Renal cortex interstitium (tissue), 11 donors: Measurements from ENCODE around the gene TAF5L. TPM values are rescaled to one million over a fixed set of nuclear protein-coding genes. Genes with fewer than 3 reads are reported as not detected.

Experiments
- DNase-seq, 11 donors: peaks; one replicate each; pipeline ENCODE4 v3.0.0-alpha.2; 2013; ENCODE audit warnings: low read depth in 9 of 11, low spot score in 4 of 11; ENCODE audit errors: extremely low read depth in 1 of 11
- polyA plus RNA-seq, 3 donors: library from polyadenylated mRNA; unstranded; fragments of 120-200 nt; gene quantifications; one replicate each; pipeline ENCODE4 v1.2.1, GENCODE V29; 2013; ENCODE audit not compliant: insufficient read length in 3 of 3

TAF5L gene
- polyA plus RNA-seq, 3 donors: 16.8 to 19.4 (median 19.0) TPM

DNA sequence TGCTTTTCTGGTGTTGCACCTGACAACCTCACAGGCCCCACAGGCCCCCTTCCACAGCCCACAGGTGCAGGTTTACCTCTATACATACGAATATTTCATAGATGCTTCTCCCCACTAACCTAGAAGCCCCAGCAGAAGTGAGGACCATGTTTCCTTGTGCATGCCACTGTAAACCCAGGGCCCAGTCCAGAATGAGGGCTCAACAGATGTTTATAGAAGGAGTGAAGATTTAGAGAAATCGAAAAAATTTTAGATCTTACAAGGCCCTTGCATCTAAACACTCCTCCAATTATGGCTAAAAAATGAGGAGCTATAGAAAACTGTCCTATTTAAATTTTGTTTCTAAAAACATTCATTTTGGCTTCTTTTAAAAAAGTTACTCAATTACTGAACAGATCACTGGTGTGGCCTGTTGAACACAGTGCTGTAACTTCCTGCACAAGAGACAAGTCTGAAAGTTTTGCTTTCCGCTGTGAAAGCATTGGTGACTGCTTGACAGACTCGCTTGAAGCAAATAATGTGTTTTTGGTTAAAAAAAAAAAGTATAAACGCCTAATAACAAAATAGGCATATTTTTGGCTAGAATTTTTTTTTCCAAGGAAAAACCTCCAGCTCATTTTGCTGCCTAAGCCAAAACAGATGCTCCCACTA, 68.6 kb downstream of the TAF5L start:
- no peak for DNase-seq

DNA sequence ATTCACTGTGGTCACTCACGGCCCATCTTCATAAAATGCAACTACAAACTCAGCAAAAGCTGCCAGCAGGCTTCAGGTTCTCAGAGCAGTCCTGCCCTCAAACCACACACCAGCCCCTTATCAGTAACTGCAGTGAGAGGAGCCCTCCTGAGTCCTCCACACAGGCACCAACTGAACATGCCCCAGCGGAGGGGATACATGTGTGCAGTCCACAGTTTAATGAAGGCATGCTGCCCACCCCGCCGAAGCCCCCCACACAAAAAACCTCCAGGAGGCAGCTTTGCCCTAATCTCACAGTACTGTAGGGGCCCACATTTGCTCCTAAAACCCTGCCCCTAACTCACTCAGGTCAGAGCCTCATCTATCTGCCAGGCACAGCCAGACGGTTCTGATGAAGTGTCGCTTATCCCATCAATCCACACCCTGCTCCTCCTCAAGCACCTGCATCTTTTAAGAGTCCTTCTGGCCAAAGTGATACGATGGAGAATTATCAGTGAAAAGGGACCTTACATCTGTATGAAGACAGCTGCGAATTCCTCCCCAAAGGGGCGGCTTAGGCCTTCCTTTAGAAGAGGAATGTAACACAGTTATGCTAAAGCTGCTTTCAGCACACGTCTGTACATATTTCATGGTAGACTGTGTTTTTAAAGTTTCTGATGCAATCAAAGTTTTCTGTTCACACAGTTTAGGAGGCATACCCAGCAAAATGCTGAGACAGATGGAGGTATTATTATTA, 70.9 kb downstream of the TAF5L start:
- no peak for DNase-seq

DNA sequence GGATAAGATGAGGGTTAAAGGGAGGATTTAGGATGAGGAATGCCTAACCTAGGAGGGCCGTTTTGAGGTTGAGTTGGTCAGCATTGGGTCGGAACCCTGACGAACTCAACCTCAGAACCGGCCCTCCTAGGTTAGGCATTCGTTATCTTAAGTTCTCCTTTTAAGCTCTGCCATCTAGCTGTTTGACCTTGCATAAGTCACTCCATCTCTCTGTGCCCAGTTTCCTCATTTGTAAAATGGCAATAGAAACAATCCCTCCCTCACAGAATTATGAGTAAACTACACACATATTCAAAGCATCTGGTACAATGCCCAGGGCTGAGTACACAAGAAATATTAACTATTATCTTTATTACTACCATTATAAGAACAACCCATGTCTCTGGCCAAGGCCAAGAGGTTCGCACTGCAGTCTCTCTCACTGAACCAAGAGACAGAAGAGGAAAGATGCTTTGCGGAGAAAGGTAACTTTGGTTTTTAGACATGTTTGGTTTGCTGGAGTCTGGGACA, 72.2 kb downstream of the TAF5L start:
- DNase-seq: no peak

GRCh38 chr1:229552732-229553131, 73.2 kb downstream of the TAF5L start:
- no peak for DNase-seq

GRCh38 chr1:229550812-229551567, 74.9 kb downstream of the TAF5L start:
- DNase-seq: no peak

DNA sequence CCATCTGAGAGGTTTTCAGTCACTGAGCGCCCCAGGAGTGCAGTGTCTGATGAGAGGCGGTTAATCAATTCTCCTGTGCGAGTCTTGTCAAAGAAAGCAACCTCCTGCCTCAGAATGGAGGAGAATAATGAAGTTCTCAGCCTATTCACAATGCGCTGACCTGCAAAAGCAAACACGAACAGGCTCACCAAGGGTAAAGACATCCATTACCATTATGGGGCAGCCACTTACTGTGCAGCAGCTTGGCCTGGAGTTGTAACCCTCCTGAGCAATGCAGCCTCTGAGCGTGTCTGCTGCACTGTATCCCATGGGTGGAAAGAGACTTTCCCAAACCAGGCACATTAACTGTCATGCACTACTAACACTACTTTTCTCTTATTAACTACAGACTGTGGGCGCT, 78.4 kb downstream of the TAF5L start:
- DNase-seq: no peak

GRCh38 chr1:229544587-229544986, 81.3 kb downstream of the TAF5L start:
- DNase-seq: no peak

Other genes starting within 250 kb of the TAF5L start
- 1 to 10 TPM in 2 of 3 donors, under 1 TPM in 1; 0.89 to 7.0 (median 1.0) TPM for gene ACTA1, start 192.0 kb downstream of the TAF5L start, polyA plus RNA-seq
- gene NUP133, start 117.8 kb downstream of the TAF5L start, polyA plus RNA-seq: 10 to 100 TPM; 44.9 to 49.9 (median 49.6) TPM
- 10 to 100 TPM; 19.0 to 20.5 (median 19.4) TPM for gene ABCB10, start 67.4 kb downstream of the TAF5L start, polyA plus RNA-seq
- gene URB2, start 125 bp upstream of the TAF5L start, polyA plus RNA-seq: 1 to 10 TPM; 6.7 to 8.4 (median 7.9) TPM